Activated T-cell treated with anti-CD3 and anti-CD28 coated beads for 1 hour (primary cell): Measurements from ENCODE around the gene JMJD6.

ENCODE experiments used
- DNase-seq: peaks from one replicate; pipeline ENCODE4 v3.0.0-alpha.2; 2020; ENCODE audit warnings: low read depth

The JMJD6 gene

DNA sequence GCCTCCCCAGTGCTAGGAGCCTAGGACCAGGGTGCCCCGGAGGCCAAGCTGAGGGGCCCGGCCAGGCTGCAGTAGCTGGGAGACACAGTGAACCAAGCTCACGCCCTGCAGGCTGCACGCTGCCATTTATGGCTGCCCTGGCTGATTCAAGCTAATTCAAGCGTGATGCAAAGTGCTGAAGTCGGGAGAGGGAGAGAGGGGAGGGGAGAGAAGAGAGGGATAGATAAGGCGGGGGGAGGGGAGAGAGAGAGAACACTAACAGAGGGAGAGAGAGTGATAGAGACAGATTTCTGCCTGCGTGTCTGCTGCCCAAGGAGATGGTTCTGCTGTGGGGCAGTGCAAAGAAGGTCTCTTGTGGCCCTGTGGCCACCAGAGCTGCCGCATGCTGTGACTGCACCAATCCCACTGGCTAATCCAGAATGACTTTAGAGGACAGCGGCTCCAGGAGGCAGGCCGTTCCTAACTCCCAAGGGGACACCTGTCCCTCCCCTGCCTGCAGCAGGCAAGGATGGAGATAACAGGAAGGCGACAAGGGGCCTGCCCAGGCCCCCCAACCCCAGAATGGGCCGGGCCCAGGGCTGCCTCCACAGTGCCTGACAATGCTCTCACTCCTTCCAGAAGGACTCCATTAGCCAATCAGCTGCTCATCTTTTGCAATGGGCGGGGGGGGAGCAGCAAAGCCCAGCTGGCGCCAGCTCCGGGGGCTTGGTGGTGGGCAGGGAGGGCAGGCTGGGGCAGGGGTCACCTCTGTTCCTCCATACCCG lies 28.5 kb downstream of the JMJD6 start:
- DNase-seq = no peak

GRCh38 chr17:76696763-76697701 lies 29.4 kb downstream of the JMJD6 start:
- no peak for DNase-seq

DNA sequence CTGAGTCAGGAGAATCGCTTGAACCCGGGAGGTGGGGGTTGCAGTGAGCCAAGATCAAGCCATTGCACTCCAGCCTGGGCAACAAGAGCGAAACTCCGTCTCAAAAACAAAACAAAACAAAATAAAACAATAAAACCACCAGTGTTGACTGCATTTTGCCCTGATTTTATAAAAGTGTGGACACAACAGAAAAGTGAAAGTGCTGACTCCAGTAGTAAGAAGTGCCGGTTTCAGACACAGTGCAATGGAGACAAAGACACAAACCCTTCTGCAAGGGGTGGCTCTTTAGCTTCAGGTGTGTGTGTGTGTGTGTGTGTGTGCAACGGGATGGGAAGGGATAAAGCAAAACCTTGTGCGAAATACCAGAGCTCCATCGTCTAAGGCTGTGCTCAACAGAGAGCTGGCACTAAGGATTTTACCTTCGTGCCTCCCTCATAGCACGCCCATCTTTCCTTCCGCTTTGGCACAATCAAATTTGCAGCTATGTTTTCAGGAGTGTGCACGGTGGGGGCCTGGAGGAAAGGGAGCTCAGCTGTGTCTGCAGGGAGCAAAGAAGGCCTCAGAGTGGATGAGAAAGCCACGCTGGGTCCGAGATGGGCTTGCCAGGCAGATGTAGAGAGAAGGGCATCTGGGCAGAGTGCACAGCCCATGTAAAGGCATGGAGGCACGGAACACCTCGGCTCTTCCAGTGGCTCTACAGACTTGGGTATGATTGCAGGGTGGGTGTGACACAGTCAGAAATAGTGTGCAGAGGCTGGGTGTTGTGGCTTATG lies 31.2 kb downstream of the JMJD6 start:
- DNase-seq = no peak

DNA sequence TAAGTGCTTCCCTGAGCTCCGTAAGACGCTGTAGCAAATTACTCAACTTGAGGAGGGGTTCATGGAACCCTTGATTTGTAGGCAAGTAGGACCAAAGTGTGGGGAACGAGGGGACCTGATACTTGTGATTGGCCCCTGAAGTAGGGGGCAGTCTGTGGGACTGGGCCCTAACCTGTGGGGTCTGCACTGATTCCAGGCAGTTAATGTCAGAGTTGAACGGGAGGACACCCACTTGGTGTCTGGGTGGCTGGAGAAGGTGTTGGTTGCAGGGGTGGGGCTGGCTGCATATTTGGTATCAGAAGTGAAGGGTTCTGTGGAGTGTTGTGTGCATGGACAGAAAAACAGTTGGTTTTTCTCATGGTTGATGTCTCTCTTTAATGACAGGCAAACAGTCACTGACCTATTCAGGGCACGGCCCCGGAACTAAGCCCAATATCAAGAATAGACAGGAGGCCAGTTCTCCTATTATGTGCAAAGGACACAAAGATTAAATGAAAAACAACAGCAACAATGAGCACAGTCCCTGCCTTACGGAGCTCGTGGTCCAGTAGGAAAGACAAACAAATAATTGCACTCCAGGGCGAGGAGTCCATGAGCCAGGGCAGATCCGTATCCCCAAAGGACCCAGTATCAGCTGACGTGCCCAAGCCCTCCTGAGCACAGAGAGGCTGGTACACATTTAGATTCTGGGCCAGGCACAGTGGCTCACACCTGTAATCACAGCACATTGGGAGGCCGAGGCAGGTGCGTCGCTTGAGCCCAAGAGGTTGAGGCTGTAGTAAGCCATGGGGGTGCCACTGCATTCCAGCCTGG lies 34.8 kb downstream of the JMJD6 start:
- DNase-seq = no peak

- DNase-seq = no peak
Observed at GRCh38 chr17:76690596-76691280, 35.7 kb downstream of the JMJD6 start.

DNA sequence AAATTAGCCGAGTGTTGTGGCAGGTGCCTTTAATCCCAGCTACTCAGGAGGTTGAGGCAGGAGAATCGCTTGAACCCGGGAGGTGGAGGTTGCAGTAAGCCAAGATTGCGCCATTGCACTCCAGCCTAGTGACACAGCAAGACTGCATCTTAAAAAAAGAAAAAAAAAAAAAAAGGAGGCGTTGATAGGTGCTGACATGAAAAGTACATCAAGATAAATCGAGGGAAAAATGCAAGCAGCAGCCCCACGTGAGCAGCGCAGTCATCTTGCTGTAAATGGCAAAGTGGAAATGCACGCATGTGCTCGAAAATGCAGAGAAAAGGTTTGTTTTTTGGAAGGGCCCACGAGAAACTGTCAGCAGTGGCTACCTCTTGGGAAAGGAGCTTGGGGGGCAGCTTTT lies 36.5 kb downstream of the JMJD6 start:
- DNase-seq = no peak

DNA sequence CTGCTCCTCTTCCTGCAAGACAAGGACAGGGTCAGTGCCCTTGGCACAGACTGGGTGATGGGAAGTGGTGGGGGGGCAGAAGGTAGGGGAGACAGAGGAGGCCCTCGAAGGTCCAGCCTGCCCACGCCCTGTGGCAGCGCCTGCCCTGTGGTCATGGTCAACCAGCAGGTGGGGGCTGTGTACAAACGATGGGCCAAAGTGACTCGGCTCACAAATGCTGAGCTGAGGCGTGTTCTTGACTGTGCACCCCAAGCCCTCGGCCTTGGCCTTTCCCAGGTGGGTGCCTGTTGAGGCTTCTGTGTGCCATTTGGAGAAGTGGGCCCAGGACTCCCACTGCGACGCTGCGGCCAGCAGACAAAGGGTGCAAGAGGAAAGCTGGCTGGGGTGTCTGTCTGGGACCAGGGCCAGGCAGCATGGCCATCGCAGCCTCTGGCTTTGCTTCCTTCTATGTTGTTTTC lies 38.2 kb downstream of the JMJD6 start:
- no peak for DNase-seq

DNA sequence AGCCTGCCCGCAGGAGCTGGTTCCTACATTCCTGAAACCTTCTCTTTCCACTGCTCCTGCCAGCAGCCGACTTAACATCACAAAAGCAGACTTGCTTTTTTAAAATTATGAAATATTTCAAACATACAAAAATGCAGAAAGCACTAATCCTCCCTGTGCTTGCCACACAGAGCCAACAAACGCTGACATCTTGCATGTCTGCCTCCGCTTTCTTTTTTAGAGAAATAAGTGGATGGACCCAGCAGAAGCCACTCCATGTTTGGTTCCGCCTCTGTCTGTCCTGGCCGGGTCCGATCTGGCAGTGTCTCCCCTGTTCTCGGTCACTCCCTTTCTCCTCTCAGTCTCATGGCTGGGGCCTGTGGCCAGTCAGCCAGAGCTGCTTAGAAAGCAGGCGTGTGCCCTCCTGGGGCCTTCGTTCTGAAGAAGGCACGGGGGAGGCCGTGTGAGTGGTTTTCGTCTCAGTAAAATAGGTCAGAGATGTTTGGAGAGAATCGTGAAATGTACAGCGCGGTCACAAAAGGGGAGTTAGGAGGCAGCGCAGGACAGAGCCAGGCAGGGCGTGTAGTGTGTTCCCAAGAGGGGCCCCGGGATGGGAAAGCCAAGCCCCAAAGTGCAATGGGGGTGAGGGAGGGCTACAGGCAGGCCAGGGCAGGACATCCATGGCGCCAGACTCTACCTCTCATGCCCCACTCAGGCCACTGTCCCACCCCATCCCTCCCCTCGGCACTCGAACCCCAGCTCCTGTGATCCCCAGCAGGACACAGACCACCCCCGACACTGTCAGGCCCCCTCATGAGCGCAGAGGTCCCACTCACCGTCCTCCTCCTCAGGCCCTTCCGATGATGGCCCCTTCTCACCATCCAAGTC lies 38.9 kb downstream of the JMJD6 start:
- DNase-seq = no peak

- no peak for DNase-seq
Observed at GRCh38 chr17:76686538-76687297, 39.7 kb downstream of the JMJD6 start.

- no peak for DNase-seq
Observed at GRCh38 chr17:76685846-76686245, 40.6 kb downstream of the JMJD6 start.

GRCh38 chr17:76685366-76685765 lies 41.0 kb downstream of the JMJD6 start:
- DNase-seq = no peak

DNA sequence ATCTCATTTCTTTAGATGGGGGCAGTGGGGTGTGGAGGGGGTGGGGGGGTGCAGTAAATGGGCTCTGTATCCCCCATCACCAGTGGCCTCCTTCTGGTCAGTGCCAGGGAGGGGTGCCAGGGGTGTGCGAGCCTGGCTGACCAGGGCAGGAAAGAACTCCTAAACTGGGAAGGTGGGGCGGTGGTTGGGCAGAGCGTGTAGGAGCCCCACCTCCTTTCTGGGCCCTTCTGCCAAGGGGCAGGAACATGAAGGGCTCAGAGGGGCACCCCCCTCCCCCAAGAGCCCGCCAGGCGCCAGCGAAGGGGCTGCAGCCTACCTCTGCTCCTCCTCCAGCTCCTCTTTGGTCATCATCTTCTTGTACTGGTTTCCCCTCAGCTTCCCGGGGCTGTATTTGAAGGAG lies 41.6 kb downstream of the JMJD6 start:
- DNase-seq = no peak

DNA sequence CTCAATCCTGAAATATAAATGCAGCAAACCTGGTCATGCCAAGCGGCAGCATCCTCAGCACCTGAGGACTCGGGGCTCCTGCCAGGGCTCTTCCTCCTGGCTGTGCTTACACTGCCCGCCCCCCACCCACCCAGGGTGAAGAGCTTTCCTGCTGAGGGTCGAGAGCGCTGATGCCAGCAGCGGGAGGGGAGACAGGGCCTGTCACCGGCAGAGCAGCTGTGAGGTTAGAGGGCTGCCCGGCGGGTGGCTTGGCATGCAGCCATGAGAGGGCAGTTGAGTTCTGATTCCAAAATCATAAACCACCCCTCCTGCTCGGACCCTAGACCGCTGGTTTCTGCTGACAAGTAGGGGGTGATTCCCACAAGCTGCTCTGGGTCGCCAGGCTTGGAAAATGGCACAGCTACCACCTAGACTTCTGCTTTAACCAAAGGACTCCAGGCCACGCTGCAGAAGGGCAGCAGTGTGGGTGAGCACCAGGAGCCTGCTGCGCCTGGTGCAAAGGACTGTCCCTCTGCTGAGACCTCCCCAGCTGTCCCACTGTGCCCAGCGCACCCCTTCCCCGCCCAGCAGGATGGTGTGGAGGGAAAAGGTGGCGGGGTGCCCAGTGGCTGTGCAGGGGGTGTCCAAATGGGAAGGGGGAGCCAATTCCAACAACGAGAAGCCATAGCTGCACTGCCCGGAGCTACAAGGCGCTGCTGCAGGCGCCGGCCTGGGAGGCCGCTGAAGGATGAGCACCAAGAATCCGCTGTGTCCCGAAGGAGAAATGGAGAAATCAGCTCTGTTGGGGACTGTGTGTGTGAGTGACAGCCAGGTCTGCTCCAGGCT lies 42.3 kb downstream of the JMJD6 start:
- no peak for DNase-seq

- DNase-seq = no peak
Observed at GRCh38 chr17:76683011-76683755, 43.2 kb downstream of the JMJD6 start.

- no peak for DNase-seq
Observed at GRCh38 chr17:76682296-76682695, 44.1 kb downstream of the JMJD6 start.

- peak; percentile 63 for DNase-seq
Observed at GRCh38 chr17:76681222-76682137, 44.9 kb downstream of the JMJD6 start.
